HG03571 (cell line): ENCODE data around the gene PCYT2.

Experiments used
- ATAC-seq: cut with Tn5 transposase; IDR thresholded peaks from one replicate; pipeline ENCODE4 v1.9.1; 2021; ENCODE audit not compliant: unreplicated experiment

The PCYT2 gene

GRCh38 chr17:81902023-81902652 is 9.1 kb downstream of the PCYT2 start, which contains the start of gene NPB:
TSS of gene NPB (plus strand) at chr17:81902238. CDS start at chr17:81902278, 40 bp downstream.
- no peak for ATAC-seq

GRCh38 chr17:81901167-81902022 is 9.8 kb downstream of the PCYT2 start:
- no peak for ATAC-seq

GRCh38 chr17:81900181-81900820 is 10.9 kb downstream of the PCYT2 start:
- ATAC-seq = no peak

GRCh38 chr17:81899514-81900166 is 11.6 kb downstream of the PCYT2 start:
- no peak for ATAC-seq

- ATAC-seq = no peak
These were observed 12.3 kb downstream of the PCYT2 start for GRCh38 chr17:81898885-81899284.

- no peak for ATAC-seq
These were observed 13.0 kb downstream of the PCYT2 start for GRCh38 chr17:81898029-81898866.

- no peak for ATAC-seq
These were observed 15.8 kb downstream of the PCYT2 start for GRCh38 chr17:81895400-81895799.

- ATAC-seq = no peak
These were observed 20.0 kb downstream of the PCYT2 start for GRCh38 chr17:81891303-81891552.

GRCh38 chr17:81890447-81891302 is 20.5 kb downstream of the PCYT2 start:
- peak; percentile 7 for ATAC-seq

- ATAC-seq = no peak
These were observed 21.6 kb downstream of the PCYT2 start for GRCh38 chr17:81889602-81890001.

- ATAC-seq = no peak
These were observed 22.1 kb downstream of the PCYT2 start for GRCh38 chr17:81888988-81889595.

- no peak for ATAC-seq
These were observed 22.9 kb downstream of the PCYT2 start for GRCh38 chr17:81888105-81888987.

- no peak for ATAC-seq
These were observed 25.2 kb downstream of the PCYT2 start for GRCh38 chr17:81885869-81886548.

GRCh38 chr17:81885454-81885853 is 25.7 kb downstream of the PCYT2 start:
- no peak for ATAC-seq

- no peak for ATAC-seq
These were observed 26.2 kb downstream of the PCYT2 start for GRCh38 chr17:81884968-81885367.

GRCh38 chr17:81884520-81884919 is 26.7 kb downstream of the PCYT2 start:
- ATAC-seq = no peak

- ATAC-seq = no peak
These were observed 32.1 kb downstream of the PCYT2 start for GRCh38 chr17:81879121-81879520.

- no peak for ATAC-seq
These were observed 32.9 kb downstream of the PCYT2 start for GRCh38 chr17:81878294-81878693.
